ENCODE results near the gene TEX55.

- no peak for TF ChIP-seq POLR2A (IDR thresholded peaks at IDR 0.05)
- TF ChIP-seq CTCF (IDR thresholded peaks at IDR 0.05) = peak in 4 of 7 experiments; percentile 33 to 57 (median 48)
- TF ChIP-seq POLR2AphosphoS5 (IDR thresholded peaks at IDR 0.05) = peak in 1 of 3 donors; percentile 55
These were observed at the start of gene TEX55 for GRCh38 chr3:119145500-119146167.
